ENCODE measurements around the gene PNO1.
"Not testable (repeated sequence)": the region's sequence is repeated elsewhere in the genome, so short reads cannot be mapped to it uniquely, and the experiment has no call there.

The PNO1 gene

DNA sequence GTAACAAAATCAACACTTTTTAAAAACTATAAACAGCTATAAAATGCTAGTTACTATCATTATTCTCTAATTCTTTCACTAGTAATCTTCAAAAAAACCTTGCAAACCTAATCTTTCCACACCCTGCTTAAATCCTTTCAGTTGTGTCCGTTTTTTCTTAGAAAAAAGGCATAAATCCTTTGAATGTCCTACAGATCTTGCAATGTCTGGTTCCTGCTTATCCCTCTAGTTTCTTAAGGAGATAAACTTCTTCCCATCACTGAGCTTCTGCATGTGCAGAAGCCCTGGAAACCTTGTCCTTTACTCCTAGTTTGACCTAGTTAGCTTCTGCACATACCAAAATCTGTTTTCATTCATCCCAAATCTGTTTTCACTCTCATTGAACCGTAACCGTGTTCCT lies 1.3 kb upstream of the PNO1 start:
- no peak for DNase-seq (ENCODE audit: extremely low read depth in 1 of 2, low read depth in 1 of 2)

DNA sequence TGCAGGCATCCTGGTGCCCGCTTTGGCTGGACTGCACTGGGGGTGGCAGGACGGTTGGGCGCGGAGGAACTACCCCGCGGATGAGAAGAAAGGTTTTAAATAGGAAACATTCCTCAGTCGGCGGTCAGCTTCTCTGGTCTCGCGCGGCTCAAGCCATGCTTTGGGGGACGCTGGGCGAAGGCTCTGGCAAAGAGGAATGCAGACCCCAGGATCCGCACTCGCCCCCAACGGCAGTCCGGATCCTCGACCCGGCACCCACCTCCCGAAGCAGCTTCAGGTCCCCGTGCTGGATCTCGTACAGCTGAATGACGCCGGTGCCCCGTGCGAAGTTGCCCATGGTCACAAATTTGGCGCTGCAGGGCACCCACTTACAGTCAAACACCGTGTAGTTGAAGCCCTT lies 686 bp upstream of the PNO1 start:
- DNase-seq (ENCODE audit: extremely low read depth in 1 of 2, low read depth in 1 of 2), result no peak

- DNase-seq (ENCODE audit: extremely low read depth in 1 of 2, low read depth in 1 of 2), result no peak
Measured at GRCh38 chr2:68158134-68158447, 403 bp downstream of the PNO1 start.

DNA sequence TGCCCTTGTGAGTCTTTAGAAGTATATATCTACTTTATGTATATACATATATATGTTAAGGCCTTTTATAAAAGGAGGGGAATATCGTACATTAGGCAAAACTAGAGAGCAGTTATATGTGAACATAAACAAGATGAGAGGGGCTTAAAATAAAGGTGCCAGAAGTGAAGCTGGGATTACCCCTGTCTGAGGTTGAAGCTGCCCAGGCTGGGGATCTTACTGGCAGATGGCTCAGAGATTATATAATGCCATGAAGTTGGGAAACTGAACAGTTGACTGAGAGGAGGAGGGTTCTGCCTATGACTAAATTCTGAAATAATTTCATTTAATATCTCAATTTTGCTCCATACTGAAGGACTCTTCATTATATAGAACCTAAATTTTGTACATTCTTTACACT lies 6.0 kb downstream of the PNO1 start:
- no peak for DNase-seq (ENCODE audit: extremely low read depth in 1 of 2, low read depth in 1 of 2)

DNA sequence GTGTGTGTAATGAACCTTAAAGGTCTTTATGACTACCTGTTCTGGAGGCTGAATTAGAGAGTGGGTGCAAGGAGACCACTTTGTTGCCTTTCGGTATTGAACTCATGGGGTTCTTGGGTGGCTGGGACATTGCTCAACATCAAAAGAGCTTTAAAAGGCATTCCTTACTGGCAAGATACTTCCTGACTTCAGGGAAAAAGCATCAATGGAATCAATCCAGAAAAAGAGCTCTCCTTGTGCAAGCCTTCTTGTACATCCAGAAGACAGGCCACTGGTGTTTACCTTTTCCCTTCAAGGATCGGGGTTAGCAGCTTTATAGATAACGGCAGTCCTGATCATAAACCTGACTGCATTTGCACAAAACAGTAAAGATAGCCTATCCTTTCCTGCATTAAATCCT lies 9.5 kb downstream of the PNO1 start:
- DNase-seq (ENCODE audit: extremely low read depth in 1 of 2, low read depth in 1 of 2), result no peak

DNA sequence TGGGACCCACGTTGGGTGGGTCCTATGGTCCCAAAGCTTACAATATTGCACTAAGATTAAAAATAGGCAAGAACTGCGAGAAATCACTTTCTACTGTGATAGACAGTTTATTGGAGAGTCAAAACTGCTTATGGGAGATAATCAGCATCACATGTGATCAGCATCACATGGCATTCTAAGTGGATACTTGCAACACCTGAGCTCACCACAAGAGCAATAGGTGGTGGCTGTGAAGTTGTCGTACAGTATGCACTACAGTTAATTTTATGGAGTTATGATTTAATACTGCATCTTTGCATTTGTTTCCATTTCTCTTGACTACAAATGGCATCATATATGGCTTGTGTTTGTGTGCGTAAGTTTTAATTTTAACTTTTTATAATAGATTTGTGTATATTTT lies 11.6 kb downstream of the PNO1 start:
- DNase-seq (ENCODE audit: extremely low read depth in 1 of 2, low read depth in 1 of 2), result no peak

DNA sequence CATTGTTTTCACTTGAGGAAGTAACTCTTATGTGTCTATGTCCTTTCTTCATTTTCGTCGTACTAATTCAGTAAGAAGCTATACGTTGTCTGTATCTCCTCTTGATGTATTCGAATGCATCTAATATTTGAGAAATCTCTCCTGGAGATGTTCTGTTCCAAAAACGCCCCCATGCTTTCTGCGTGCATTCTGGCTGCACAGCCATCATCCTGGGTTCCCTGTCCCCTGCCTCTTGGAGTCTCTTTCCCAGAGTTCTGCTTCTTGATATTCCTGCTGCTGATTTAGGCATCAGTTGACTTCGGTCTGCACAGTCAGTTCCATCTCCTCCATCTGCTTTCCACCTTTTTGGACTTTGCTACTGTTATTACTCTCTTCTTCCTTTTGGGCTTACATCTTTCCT lies 13.5 kb downstream of the PNO1 start:
- no peak for DNase-seq (ENCODE audit: extremely low read depth in 1 of 2, low read depth in 1 of 2)

- DNase-seq (ENCODE audit: extremely low read depth in 1 of 2, low read depth in 1 of 2), result no peak
Measured at GRCh38 chr2:68171684-68172083, 14.0 kb downstream of the PNO1 start.

DNA sequence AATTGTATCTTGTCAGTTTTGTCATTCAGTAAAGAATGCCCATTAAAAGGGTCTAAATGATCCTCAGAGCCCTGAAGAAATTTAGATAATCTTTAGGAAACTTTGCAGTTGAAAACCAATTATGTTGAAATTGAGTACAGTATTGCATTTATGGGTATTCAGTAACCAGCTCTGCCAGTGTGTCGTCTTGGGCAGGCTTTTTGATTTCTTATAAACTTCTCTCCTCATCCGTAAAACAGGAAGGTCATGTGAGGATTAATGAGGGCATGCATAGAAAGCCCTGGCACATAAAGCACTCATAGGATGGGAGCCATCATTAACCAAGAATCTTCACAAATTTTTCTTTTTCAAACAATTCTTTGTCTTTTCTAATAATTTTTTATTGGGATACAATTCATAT lies 14.8 kb downstream of the PNO1 start:
- DNase-seq (ENCODE audit: extremely low read depth in 1 of 2, low read depth in 1 of 2), result no peak

- no peak for DNase-seq (ENCODE audit: extremely low read depth in 1 of 2, low read depth in 1 of 2)
Measured at GRCh38 chr2:68172990-68173700, 15.5 kb downstream of the PNO1 start.

GRCh38 chr2:68175210-68175609 lies 17.5 kb downstream of the PNO1 start:
- not testable (repeated sequence) for DNase-seq (ENCODE audit: extremely low read depth in 1 of 2, low read depth in 1 of 2)

- no peak for DNase-seq (ENCODE audit: extremely low read depth in 1 of 2, low read depth in 1 of 2)
Measured at GRCh38 chr2:68176657-68177056, 19.0 kb downstream of the PNO1 start.

DNA sequence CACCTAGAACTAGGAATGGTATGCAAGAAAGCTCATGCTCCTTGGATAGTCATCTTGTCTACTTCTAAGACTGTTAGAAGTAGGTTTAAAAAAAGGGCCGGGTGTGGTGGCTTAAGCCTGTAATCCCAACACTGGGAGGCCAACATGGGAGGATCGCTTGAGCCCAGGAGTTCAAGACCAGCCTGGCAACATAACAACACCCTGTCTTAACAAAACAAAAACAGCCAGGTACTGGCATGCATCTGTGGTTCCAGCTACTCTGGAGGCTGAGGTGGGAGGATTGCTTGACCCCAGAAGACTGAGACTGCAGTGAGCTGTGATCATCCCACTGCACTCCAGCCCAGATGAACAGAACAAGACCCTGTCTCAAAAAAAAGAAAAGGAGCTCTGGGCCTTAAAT lies 19.9 kb downstream of the PNO1 start:
- DNase-seq (ENCODE audit: extremely low read depth in 1 of 2, low read depth in 1 of 2), result no peak

- no peak for DNase-seq (ENCODE audit: extremely low read depth in 1 of 2, low read depth in 1 of 2)
Measured at GRCh38 chr2:68178432-68178831, 20.7 kb downstream of the PNO1 start.

GRCh38 chr2:68178954-68179627 lies 21.4 kb downstream of the PNO1 start:
- DNase-seq (ENCODE audit: extremely low read depth in 1 of 2, low read depth in 1 of 2), result no peak

- DNase-seq (ENCODE audit: extremely low read depth in 1 of 2, low read depth in 1 of 2), result no peak
Measured at GRCh38 chr2:68182902-68183301, 25.2 kb downstream of the PNO1 start.

DNA sequence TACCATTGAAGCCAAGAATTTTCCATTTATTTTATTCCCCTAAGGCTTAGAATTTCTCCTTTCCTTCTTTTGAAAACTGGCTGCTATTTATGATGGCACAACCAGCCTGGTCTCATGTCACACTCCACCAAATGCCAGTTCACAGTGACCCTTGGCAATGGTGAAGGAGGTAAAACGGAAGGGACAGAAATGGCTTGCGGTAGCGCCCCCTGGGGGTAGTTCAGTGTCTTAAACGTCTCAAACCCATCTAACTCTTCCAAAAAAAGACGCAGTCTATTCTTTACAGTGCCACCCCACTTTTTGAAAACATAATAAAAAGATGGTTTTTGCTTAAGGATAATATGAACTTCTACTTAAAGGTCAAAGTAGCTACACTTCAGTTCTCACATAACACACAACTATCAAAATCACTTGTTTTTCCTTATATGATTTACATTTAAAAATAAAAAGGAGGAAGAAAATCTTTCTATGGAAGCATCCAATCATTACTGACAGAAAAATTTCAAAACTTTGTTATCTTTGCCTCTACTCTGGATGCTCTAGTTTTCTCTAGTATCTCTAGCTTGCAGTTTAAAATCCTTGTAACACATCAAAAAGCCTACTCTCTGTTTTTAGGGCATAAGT lies 28.0 kb downstream of the PNO1 start:
- peak; percentile 11 to 47 for DNase-seq (ENCODE audit: extremely low read depth in 1 of 2, low read depth in 1 of 2)

DNA sequence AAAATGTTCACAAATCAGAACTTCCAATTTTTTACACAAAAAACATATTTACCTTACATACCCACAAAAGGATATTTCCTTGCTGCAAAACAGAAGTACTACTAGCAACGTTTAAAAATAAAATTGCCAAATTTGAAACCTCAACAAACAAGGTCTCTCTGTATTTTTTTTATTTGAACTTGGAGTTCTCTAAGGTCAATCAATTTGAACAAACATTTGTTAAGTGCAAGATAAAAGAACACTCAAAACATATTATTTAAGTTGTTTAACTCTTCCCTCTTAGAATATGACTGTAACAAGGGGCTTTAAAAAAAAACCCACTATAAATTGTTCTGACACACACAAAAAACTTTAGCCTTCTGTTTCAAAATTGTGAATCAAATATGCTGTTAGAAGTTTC lies 29.6 kb downstream of the PNO1 start:
- DNase-seq (ENCODE audit: extremely low read depth in 1 of 2, low read depth in 1 of 2), result no peak

DNA sequence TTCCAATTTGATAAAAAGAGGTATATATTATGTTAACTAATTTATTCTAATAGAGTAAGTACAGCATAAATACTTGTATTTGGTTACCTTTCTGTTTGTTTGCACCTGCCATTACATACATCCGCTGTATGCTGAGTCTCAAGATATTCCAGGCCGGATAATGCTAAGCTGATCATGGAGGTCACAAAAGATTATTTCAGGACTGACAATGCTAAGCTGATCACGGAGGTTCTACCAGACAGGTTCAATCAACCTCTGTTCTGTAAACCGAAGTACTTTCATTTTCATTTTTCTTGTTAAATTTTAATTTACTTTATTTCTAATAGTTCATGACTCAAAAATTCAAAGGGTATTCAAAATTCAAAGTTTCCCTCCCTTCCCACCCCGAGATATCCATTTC lies 31.1 kb downstream of the PNO1 start:
- no peak for DNase-seq (ENCODE audit: extremely low read depth in 1 of 2, low read depth in 1 of 2)

DNA sequence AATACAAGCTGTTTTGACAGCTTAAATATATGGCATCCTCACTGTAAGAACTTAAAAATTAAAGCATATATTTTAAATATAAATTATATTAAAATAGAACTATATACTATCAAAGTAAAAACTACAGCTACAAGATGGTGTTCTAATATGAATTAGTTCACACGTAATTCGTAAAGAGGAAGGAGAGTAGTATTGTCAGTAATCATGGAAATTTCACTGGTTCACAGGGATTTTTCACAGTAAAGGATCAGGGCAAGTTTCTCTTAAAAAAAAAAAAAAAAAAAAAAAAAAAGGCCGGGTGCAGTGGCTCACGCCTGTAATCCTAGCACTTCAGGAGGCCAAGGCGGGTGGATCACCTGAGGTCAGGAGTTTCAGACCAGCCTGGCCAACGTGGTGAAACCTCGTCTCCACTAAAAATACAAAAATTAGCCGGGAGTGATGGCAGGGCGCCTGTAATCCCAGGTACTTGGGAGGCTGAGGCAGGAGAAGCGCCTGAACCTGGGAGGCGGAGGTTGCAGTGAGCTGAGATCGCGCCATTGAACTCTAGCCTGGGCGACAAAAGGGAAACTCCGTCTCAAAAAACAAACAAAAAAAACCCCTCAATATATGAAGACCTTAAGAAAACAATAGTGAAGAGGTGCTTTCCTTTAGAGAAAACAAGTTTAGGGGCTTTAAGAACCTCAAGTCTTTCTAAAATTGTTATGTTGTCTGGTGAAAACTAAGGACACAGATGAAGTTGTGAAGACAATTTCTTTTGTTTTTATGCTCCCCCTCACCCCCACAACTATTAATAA lies 32.5 kb downstream of the PNO1 start:
- no peak for DNase-seq (ENCODE audit: extremely low read depth in 1 of 2, low read depth in 1 of 2)

DNA sequence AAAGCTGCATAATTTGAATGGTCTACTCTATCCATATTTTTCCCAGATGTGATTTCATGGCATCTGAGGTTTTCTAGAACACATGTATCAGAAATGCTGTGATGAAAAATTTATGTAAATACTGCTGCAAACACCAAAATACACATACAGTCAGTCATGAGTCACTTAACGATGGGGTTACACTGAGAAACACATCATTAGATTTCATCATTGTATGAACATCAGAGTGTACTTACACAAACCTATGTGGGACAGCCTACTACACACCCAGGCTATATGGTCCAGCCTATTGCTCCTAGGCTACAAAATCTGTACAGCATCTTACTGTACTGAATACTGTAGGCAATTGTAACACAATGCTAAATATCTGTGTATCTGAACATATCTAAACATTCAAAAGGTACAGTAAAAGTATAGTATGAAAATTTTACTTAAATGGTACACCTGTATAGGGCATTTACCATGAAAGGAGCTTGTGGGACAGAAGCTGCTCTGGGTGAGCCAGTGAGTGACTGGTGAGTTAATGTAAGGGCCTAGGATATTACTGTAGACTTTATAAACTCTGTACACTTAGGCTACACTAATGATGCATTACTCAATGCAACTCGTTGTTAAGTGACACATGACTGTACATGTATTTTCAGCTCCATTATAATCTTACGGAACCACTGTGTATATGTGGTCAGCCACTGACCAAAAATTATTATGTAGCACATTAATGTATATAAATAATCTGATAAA lies 33.5 kb downstream of the PNO1 start:
- no peak for DNase-seq (ENCODE audit: extremely low read depth in 1 of 2, low read depth in 1 of 2)

All from activated CD8-positive, alpha-beta memory T cell treated with anti-CD3 and anti-CD28 coated beads for 1 hour (primary cell).